GM21515 (cell line): ENCODE results near the gene BSND.

Source experiments
- ATAC-seq: cut with Tn5 transposase; IDR thresholded peaks from one replicate; pipeline ENCODE4 v1.9.1; 2021; ENCODE audit not compliant: unreplicated experiment

The BSND gene

DNA sequence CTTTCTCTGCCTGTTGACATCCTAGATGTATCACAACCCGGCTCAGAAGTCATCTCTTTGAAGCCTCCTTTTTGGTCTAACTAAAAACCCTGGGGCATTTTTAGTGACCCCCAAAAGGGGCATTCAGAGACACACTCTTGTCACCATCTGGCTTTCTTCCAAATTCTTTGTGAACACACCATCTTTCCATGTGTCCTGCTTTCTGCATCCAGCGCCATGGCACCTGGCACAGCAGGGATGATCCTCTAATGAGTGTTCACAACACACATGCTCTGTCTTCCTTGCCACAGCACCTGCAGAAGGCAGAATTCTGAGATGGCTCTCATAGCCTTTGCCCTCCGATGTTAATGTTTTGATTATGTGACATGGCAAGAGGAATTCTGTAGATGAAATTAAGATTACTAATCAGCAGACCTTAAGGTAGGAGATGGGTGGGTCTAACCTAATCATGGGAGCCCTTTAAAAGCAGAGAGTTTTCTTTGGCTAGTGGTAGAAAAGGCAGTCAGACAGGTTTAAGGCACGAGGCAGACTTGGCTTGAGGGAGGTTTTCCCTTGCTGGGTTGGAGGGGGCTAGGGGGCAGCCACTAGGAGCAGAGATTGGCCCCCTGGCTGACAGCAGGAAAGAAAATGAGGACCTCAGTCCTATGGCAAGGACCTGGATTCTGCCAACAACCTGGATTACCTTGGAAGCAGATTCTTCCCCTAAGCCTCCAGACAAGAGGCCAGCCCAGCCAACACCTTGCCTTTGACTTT is 23.2 kb upstream of the BSND start:
- ATAC-seq = no peak

DNA sequence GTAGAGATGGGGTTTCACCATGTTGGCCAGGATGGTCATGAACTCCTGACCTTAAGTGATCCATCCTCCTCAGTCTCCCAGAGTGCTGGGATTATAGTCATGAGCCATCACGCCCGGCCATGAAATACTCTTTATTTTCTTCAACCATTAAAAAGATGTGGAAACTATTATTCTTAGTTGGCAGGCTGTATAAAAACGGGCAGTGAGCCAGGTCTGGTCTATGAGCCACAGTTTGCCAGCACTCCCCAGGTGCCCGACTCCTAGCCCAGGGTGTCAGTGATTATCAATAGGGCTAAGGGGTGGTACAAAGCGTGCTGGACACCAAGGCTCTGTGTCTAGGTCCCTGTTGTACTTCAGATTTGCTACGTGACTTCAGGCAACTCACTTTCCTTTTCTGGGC is 22.0 kb upstream of the BSND start:
- ATAC-seq = no peak

- ATAC-seq = no peak
Observed at GRCh38 chr1:54977533-54978297, 21.0 kb upstream of the BSND start.

DNA sequence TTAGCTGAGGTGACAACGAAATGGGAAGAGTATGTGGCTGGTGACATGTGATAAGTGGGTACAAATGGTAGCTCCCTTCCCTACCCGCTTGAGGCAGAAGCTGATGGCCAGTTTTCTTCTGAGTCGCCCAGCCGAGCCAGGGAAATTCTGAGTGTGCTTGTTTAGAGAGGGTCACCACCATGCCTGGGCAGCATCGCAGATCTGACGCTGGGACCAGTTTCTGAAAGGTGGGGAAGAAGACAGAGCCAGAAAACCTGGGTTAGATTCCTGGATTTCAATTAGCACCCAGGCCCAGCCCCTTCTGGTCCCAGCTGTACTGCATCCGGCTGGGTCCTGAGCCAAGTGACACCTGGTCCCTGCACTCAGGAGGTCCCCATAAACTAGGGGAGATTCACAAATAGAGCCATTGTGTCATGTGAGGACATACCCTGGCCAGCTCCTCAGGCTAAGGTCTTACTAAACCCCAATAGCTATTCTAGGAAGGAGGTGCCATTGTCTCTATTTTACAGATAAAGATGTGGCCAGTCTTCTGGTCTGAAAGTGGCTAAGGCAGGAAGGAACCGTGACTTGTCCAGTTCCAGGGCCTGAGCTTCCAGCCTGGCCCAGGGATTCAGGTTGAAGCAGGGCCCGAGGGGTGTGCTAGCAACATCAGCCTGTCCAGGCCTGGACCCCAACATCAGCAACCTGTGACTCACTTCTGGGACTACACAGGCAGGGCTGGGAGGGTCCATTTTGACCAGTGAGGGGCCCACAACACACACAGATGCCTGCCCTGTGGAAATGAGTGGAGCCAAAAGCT is 20.0 kb upstream of the BSND start:
- ATAC-seq = no peak

DNA sequence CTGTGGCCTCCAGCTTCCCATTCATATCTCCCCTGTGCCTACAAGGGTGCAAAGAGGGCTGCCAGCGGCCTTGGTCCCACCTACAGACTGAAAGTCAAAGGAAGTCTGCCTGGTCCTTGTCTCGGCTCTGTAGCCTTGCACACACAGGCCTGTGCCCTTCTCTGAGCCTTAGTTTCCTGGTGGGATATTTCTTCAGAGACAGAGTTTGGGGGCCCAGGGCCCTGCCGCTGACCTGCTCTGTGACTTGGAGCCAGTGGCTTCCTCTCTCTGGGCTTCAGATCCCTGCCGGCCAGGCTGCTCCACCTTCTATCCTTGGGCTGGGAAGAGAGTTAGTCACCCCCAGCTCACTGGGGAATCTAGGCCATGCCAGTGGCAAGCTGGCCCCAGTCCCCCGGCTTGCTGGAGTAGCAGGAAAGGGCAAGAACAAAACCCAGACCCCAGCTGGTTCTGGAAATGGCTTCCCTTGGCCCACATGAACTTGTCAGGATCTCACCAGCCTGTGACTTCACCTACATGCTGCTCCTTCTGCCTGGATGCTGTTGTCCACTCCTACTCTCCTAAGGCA is 19.3 kb upstream of the BSND start:
- no peak for ATAC-seq

DNA sequence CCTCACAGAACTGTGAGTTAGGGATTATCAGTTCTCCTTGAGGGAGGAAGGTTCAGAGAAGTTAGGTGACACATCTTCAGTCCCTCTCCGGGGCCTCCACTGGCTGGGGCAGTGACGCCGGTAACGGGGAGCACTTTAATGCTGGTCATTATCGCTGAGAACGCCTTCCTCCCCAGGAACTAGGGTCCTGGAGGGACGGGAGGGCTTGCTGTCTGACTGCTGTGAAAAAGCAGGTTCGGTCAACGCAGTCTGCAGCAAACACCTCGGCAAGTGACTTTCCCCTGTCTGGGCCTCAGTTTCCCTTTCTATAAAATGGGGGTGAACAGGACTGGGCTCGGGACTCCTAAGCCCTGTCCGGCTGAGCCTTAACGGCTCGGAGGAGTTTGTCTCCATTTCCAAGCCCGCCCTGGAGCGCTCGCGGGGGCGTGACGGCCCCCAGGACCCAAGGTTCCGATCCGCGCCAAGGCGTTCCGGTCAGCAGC is 18.6 kb upstream of the BSND start:
- ATAC-seq = no peak

DNA sequence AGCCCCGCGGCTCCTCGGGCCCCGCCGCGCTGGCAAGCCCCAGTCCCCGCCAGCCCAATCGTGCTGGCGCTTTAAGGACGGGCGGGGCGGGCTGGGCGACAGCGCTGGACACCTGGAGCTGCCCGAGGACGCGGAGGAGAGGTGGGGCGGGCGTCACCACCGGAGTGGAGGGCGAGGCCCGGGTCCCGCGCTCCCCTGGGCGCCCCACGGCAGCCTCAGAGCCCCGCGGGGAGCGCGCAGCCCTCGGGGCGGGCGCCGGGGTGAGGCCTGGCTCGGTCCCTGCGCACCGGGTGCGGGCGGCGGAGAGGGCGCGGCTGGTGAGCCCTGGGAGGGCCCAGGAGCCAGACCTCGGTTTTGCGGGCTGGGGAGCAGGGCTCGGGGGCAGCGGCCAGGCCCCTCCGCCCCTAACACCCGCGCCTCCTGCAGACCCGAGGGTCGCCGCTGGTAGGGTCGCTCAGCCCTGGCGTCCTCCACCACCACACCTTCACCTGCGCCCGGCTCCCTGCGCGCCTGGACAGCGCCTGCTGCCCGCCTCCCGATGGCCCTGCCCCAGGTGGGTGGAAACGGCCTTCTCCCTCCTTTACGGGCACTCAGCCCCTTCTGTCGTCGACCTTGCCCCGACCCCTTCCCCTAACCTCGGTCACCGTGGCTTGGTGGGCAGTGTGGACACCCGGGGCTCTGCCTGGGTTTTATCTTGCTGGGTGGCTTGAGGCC is 18.0 kb upstream of the BSND start, which contains the start of gene TMEM61:
TSS of gene TMEM61 (plus strand) at position 101 of the 714 bp plus-strand sequence. CDS start at position 539, 438 bp downstream.
- no peak for ATAC-seq

DNA sequence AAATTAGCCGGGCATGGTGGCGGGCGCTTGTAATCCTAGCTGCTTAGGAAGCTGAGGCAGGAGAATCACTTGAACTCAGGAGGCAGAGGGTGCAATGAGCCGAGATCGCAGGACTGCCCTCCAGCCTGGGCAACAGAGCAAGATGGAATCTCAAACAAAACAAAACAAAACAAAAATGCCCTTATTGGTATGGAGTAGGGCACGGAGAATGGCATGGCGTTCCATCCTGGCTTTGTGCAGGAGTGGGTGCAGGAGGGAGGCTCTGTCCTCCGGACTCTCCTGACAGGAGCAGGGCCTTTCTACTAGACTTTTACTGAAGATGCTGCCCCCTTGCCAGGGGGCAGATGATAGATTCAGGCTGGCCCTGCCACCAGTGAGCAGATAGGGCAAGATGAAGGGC is 17.3 kb upstream of the BSND start:
- no peak for ATAC-seq

GRCh38 chr1:54982739-54983138 is 16.0 kb upstream of the BSND start:
- no peak for ATAC-seq

DNA sequence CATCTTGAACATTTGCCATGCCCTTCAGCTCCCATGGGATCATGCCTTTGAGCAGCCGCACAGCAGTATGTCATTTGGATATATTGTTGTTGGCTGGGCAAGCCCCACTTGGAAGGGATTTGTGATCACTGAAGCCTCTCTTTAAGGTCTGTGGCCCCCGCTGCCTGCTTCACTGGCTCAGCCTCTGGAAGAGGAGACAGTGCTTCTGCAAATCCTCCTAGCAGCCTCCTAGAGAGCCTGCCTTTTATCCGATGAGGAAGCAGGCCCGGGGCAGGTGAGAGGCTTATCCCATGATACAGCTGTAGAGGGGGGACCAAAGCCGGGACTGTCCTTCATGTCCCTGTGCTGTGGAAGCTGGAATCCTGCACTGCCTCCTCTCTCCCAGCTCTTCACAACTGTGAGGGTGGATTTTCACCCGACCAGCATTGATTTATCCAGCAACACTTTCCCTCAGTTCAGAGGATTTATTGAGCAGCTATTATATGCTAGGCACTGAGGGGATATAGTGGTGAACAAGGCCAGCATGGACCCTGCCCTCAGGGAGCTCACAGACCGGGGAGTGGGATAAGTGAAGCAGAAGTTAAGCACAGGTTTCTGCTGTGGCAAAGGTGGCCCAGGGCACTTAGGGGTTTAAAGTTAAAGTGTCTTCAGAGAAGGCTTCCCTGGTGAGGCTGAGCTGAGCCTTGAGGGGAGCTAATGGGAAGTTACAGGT is 14.4 kb upstream of the BSND start:
- no peak for ATAC-seq

DNA sequence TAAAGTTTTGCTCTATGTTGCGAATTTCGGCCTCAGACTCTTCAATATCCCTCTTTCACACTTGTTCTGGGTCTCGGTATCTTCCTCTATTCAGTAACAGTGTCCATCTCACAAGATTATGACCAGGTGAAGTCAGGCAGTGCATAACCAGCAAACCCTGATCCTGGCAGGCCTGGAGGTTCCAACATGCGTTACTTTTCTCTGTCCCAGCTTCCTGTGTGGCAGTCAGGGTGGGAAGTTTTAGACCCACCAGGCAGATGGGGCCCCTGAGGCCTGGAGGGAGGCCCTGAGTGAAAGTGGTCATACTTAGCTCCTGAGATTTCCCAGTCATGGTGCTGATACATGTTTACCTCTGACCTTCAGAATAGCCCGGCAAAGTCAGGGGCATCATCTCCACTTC is 13.2 kb upstream of the BSND start:
- ATAC-seq = no peak

GRCh38 chr1:54986025-54986424 is 12.7 kb upstream of the BSND start:
- ATAC-seq = no peak

- ATAC-seq = no peak
Observed at GRCh38 chr1:54986533-54986932, 12.2 kb upstream of the BSND start.

DNA sequence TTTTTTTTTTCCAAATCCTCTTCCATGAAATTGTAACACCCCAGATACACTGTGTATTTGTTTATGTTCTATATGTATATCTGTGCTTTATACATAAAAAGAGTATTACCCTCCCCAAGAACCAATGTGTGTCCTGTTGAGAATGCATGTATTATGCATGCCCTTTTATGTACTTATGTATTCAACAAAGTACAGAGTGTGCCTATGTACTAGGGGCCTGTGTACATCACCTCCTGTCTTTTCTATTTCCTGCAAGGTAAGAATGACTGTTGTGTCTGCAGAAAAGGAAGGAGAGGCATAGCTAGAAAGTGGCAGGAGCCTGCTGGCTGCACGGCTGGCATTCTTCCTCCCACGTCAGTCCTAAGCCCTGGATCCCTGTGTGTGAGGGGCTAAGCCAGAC is 11.3 kb upstream of the BSND start:
- ATAC-seq = no peak

DNA sequence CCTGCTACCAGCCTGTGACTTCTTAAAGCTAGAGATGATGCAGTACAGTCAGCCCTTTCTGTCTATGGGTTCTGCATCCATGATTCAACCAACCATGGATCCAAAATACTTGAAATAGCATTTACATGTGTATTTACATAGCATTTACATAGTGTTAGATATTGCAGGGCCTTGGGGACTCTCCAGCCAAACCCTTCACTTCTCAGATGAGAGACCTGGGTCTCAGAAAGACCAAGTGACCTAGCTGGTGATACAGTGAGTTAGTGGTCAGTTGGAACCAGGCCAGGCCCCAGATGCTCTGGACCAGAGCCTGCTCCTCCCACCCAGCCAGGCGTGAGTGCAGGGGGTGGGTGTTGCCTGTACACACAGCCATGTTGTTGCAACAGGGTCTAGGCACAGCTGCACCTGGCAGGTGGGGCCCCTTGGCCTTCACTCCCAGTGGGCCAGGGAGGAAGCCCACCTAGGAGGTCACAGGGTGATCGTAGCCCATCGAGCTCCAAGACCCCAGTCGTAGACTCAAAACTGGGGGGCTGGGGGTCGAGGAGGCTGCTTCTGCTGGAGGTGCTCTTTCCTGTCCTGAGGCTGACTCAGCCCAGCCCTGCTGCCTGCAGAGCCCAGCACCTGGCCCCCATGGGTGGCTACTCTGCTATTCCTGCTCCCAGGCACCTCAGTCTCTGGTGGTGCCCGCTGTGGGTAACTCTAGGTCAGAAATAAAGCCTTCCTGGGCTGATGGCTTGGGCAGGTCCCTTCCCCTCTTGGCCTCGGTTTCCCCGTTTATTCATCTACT is 10.6 kb upstream of the BSND start:
- no peak for ATAC-seq

GRCh38 chr1:54988975-54989374 is 9.8 kb upstream of the BSND start:
- no peak for ATAC-seq

DNA sequence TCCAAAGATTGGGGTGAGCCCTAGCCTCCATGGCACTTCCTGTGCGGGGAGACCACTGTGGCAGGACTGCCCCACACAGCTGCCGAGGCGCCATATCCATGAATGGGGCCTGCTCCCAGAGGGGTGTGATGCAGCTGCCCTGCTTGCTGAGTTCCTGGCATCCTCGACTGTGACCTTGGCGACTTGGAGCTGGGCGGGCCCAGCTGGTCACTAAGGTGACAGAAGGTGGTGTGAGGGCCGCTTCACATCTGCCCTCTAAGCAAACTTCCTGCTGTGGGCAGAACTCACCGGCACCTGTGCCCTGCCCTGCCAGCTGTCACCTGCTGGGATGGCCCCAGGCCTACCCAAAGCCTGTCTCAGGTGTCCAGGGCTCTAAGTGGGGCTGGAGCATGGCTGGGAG is 9.3 kb upstream of the BSND start:
- no peak for ATAC-seq

- no peak for ATAC-seq
Observed at GRCh38 chr1:54989968-54990810, 8.5 kb upstream of the BSND start.
